HG03432 (cell line): ENCODE results near the gene TRMT61A.

Experiments used
- ATAC-seq: cut with Tn5 transposase; IDR thresholded peaks from one replicate; pipeline ENCODE4 v1.9.1; 2021; ENCODE audit warnings: mild to moderate bottlenecking, moderate library complexity; ENCODE audit not compliant: unreplicated experiment

TRMT61A gene

DNA sequence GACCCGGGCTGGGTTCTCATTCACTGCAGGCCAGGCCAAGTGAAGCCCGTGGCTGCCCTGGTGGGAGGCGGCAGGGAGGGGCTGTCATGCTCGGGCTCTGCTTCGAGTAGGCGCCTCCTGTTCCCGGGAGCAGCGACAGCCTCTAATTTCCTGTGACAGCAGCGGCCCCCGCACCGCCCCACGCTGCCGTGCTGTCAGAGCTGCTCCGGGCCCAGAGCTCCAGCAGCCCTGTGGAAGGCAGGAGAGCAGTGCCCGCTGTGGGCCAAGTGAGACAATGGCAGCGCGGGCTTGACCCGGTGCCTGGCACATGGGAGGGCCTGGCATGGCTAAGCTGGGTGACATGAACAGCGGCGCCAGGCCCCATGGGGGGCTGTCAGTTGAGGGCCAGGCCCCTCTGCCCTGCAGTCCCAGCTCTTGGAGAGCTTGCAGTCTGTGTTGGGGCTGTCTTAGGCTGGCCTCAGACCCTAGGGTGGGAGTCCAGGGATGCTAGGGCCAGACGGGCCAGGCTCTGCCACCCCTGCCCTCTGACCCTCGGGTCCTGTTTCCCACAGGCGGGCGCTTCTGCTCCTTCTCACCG, 5.1 kb downstream of the TRMT61A start:
- no peak for ATAC-seq

DNA sequence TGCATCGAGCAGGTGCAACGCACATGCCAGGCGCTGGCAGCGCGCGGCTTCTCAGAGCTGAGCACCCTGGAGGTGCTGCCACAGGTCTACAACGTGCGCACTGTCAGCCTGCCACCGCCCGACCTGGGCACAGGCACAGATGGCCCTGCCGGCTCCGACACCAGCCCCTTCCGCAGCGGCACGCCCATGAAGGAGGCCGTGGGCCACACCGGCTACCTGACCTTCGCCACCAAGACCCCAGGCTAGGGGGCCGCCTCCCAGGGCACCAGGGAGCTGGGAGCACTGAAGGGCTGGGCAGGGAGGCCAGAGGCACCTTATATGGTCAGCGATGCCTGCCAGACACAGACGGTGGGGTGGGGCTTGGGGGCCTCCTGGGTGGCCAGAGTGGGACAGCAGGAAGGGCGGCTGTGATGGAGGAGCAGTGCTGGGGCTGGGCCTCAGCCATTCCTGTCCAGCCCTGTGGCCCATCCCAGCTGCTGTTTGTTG, 5.6 kb downstream of the TRMT61A start:
- ATAC-seq: no peak

DNA sequence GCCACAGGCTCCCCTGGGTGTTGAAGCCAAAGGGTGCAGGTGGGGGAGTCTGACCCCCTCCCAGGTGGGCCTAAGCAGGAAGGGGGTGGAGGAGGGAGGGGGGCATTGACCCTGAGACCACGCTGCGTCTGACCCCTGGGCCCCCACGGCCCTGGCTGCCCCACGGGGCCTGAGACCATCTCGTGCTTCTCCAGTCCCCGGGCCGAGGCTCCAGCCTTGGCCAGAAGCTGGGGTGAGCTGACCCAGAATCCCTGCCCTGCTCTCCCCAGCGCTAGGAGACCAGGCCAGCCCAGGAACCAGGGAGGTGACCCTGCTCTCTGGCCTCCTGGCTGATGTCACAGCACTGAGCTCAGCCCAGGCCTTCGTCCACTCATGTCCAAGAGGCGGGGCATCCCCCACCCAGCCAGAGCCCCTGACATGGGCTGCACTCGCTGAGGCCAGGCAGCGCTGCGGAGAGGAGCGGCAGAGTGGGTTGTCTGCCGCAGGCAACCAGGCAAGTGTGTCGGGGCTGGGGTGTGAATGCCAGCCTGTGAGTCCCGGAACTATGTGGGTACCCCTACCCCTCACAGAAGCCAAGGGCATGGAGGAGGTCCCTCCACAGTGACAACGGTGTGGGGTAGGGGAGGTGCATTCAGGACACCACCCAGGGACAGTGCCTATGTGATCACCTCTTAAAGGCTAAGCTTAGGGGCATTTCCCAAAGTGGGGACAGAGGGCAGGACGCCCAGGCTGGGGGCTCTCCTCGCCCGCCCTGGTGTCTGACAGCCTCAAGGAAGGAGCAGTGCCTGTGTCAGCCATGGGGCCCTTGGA, 6.3 kb downstream of the TRMT61A start:
- ATAC-seq: no peak

DNA sequence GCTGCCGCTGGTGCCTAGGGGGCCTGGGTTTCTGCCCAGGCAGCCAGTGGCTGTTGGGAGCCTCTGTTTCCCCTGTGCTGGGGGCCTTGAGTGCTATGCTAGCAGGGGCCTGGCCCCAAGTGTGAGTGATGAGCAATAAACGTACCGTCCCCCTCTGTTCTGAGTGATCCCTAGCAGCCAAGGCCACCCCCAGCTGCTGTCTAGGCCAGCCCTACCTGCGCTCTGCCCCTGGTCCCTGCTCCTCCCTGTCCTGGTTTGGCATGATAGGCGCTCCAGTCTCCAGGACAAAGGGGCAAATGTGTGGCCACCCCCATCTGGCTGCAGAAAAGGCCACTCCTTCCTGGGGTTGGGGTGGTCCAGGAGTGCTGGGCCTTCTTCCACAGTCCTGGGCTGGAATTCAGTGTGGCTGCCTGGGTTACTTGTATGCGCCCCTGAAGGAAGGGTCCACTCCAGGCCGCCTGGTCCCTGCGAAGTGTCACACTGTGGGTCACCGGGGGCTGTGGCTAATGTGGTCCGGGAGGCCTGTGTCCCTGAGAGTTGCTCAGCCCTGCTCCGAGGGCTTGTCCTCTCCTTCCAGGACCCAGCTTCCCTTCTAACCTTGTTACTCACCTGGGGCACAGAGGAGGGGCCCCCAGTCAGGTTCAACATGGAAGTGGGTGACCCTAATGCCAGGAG, 7.0 kb downstream of the TRMT61A start:
- ATAC-seq: no peak

DNA sequence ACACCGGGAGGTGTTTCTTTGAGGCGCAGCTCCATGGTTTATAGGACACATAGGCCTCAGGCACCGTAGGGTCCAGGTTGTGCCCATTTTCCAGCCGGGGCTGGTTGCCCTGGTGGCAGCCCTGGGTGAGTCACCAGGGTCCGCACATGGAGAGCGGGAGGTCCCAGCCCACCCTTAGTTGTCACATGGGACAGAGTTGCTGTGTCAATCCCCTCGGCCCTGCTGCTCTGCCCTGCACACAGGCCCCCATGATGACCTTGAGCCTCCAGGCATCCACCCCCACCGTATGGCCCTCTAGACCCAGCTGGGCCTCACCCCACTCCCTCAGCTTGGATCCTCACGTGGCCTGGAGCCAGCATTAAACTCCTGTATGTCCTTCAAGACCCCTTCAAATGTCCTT, 7.7 kb downstream of the TRMT61A start:
- no peak for ATAC-seq

DNA sequence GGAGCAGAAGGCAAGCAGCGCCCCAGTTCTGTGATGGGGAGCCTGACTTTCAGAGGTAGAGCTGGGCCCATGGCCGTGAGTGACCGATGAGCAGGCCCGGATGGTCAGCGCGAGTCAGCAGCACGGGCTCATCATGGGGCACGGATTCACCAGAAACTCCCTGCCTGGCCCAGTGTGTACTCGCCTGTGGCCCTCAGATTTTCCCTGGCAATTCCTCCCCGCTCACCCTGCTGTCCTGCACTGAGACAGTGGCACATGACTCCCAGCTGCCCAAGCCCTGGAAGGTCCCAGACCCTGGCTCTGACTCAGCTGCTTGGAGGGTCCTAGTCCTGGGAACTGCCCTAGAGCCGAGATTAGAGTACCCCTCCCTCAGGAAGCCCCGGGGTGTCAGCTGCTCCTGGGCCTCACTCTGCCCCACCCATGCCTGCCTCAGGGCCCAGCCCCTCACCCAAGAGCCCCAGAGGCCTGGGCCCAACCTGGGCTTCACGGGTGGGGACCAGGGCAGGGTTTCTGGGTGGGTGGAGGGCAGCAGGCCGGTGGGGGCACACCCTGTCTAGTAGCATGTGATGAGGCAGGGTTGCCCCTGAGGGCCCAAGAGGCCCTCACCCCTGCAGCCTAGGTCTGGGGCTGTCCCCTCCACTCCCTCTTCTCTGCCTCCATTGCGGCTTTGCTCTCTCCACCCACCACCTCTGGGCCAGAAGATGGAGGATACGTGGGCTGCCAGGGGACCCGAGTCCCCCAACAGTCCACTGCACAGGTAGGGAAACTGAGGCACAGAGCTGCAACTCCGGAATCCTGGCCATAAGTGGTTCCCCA, 8.4 kb downstream of the TRMT61A start:
- no peak for ATAC-seq

DNA sequence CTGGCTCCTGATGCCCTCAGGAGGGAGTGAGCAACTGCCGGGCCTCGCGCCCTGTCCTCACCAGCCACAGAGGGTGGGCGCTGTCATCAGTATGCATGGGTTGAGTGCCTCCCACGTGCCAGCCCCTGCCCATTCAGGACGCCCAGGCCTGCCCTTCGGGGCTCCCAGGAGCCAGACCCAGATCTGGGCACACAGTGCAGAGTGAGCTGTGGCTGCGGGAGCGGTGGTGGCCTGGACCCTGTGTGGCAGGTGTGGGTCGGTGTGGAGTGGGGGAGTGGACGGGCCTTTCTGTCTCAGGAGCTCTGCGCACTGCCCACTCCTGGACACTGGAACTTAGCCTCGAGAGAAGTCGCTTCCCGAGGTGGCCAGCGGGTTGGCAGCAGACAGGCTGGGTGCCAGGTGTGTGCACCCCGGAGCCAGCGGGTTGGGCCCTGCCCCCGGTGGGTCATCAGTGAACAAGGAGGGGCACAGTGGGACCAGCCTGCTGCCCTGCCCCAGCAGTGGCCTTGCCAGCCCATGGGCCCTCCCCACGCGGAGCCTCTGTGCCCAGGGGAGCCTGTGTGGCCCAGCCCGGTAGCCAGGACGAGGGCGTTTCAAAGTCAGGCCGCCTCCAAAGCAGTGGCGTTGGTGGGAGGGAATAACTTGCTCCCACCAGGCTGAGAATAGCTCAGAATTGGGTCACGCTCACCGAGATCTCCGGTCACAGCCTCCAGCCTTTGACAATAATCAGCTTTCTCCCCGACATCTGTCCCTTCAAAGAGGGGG, 9.5 kb downstream of the TRMT61A start:
- no peak for ATAC-seq

DNA sequence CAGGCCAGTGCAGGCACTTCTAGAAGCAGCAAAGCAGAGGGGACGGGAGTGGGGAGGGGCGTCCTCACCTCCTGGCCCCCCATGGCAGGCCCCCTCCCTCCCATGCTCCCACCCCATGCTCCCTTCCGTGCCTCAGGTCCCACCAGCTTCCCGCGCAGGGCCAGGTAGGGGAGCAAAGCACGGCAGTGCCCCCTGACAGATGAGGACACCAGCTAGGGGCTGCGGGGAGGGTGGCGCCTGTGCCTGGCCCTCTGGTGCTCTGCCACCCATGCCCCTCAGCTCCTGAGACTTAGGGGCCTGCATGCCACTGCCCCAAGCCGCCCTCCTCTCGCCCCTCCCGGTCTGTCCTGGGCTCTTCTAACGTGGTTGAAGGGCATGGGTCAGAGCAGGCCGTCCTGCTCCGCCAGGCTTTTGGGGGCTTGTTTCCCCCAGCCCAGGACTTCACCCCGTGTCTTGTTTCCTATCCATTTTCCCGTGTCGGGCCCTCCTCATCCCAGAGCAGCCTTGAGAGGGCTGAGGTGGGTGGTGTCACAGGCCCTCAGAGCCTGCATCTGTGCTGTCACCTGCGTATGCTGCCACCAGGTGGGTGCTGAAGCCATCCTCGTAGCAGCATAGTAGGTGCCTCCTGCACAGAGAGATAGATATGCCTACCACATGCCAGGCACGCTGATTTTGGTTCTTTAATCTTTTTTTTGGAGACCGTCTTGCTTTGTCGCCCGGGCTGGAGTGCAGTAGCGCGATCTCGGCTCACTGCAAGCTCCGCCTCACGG, 10.2 kb downstream of the TRMT61A start:
- ATAC-seq: no peak

DNA sequence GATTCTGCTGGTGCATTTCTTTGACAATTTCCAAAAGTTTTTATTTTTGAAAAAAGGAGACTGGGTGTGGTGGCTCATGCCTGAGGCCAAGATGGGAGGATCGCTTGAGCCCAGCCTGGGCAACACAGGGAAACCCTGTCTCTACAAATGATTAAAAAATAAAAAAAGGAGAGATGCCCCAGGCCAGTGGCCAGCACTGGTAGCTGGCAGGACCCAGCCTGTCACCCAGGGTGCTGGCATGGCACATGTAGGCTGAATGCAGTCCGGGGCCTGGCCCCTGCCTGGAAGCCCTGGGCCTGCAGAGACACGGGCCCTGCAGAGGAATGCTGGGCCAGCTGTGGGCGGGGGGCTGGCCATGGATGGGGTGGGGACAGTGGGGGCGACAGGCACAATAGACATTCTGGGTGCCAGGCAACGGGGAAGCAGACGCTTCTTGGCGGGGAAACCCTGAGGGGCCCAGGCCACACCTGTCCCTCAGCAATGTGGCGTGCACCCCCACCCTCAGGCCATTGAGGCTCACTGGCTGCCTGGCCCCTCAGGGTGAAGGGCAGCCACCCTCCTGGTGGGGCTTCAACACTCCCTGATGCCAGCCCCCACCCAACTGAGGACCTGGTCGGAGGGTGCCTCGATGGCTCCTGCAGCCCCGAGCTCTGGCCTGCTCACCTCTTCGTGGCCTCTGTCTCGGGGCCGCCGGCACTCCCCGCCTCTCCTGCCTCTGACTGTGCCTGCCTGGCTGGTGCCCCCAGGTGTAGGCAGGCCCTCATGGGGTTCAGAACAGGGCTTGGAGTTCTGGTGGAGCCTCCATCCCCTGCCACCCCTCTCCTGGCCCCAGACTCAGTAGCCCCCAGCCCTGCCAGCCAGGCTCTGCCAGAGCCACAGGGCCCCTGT, 12.1 kb downstream of the TRMT61A start:
- no peak for ATAC-seq

DNA sequence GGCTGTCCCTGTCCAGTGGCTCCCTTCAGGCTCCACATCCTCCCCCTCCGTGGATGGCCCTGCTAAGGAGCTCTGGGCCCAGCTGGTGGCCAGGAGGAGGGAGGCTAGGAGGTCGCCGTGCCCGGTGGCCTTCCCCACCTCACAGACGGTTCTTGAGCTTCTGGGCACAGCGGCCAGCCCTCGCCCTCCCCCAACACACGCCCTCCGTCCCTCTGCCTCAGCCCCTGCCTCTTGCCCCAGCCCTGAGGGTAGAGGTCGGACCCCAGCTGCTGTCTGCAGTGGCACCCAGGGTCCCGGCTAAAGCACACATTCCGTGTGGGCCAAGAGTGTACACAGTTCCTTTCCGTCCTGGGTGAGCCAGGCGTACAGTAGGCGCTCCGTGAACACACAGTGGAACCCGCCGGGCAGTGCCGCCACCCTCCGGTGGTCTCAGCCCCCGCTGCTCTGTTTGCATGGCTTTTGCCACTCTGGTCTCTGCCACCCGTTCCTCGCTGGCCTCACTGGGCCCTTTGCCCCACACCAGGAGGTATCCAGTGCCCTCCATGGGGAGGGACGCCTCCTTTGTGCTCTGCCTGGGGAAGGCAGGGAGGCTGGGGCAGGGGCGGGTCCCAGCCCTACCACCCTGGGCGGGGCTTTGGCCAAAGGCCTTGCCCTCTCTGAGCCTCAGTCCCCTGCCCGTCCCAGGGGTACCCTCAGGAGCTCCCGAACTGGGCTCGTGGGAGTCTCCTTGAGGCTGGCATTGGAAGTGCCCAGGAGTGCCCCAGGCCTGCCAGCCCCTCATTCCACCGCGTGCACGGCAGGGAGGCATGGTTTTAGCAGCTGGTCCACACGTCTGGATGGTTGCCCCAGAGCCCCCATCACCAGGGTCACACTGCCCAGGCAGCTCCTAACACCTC, 13.0 kb downstream of the TRMT61A start:
- ATAC-seq: no peak

DNA sequence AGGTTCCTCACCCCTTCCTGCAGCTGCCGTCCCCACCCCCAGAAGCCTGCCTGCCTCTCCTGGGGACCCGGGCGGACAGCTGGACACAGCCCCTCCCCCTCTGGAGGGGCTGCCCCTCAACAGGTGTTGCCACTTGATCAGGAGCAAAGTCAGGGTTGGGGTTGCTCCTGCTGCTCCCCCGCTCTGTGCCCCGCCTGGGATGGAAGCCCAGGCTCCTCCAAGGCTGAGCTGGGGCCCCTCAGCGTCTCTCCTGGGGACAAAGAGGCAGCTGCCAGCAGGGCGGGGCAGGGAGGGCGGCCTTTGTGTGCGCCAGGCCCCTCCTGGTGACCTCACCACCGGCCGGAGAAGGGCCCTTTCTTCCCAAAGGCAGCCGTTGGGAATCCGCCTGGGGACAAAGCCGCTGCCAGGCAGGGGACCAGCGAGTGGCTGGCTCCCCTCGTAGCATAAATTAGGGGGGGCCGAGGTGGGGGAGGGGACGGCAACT, 13.7 kb downstream of the TRMT61A start:
- ATAC-seq: no peak

DNA sequence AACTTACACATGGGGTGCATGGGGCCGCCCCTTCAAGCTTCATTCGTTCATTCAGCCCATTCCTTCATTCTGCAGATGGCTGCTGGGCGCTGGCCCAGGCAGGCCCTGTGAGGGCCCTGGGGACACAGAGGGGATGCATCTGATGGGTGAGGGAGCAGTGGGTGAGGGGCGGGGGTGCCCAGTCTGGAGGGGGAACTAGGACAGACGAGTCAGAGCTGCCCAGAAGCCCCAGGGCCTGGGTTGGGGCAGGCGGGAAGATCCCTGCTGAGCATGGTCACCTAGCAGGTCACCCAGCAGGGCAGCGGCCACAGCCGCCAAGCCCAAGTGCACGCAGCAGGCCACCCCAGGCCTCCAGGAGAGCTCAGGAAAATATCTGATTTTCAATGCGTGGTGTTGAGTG, 14.1 kb downstream of the TRMT61A start:
- ATAC-seq: no peak

DNA sequence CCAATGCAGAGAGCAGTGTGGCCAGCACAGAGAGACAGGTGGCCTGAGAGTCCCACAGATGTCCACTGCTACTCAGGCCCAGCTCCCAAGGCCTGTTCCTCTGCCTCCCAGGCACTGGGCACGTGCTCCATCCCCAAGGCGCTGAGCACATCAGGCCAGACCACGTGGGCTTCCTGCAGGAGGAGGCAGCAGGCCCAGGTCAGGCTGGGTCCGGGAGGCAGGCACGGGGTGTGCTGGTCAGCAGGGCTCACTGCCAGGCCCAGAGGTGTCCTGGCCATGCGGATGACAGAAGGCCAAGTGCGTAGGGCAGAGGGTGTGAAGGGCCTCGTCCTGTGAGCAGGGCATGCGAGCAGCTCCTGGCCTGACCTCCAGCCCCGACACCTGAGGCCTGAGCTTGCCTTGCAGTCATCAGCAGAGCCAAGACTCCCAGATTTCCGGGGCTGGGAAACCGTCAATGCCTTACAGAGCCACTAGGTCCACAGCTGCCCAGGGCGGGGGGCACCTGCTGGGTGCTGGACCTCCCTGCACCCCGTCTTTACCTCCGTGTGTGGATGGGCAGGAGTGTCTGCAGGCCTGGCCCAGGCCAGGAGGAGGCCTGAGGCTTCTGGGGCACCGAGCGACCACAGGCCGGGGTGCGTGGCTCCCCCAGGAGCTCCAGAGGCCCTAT, 14.9 kb downstream of the TRMT61A start:
- ATAC-seq: no peak

DNA sequence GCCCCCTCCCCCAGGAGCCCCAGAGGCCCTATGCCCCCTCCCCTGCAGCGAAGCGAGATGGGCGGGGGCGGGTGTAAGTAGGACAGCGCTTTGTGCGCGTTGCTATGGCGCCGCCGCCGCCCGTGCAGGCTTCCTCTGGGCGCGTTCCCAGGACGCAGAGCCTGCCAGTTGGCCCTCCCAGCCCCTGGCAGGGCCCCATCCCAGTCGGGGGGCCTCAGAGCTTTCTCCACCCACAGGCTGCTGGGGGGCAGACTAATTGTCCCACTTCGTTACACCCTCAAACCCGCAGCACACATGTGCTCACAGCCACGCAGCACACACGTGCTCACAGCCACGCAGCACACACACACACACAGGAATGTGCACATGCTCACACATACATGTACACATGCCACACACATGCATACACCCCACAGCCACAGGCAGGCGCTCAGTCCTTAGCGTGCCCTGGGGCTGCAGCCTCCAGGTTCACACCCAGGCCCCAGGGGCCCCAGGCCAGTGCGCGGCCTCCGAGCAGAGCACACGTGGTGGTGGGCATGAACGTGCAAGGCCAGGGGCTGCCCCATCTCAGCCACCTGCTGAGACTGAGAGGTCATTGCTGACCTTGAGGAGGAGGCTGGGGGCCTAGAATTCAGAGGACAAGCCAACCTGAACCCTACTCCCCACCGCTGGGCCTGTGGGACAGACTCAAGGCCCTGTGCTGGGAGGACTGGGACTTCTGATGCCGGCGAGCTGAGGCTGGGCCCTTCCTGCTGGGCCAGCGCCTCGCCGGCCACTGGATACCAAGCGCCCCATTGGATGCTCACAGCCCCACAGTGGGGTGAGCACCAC, 15.6 kb downstream of the TRMT61A start:
- ATAC-seq: no peak

DNA sequence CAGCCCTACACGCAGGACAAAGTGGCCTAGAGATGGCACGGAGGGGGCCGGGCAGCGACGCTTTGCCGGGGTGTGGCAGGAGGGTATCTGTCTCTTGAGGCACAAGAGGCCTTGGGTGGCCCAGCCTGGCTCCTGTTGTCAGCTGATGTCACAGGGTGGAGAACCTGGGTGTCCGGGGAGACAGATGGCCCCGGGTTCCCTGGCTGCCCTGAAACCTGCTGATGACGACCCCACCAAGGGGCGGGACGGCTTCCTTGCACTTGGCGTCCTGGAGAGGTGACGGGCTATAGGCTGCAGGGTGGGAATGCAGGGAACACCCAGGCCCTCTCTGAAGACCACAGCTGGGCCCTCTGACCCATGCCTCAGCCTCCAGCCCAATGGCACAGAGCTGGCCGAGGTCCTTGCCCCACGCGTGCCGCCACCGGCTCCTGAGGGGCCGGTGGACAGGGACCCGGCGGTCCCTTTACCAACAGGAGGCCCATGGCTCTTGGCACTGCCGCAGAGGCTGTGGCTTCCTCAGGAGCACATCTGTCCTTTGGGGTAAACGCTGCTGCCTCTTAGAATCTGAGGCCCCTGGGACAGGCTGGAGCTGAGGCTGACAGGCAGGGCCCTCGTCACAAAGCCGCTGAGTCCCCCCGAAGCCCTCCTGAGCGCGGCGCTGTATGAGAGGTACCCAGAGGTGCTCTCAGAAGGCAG, 16.4 kb downstream of the TRMT61A start:
- ATAC-seq: no peak
